Glomerular endothelial cell (primary cell): ENCODE results near the gene COG5. TPM values are rescaled to one million over a fixed set of nuclear protein-coding genes. Genes with fewer than 3 reads are reported as not detected.
"Not testable (repeated sequence)": the region's sequence is repeated elsewhere in the genome, so short reads cannot be mapped to it uniquely, and the experiment has no call there.

Experiments used
- DNase-seq: peaks from one replicate; pipeline ENCODE4 v3.0.0-alpha.2; 2011; ENCODE audit warnings: low read depth, low spot score; ENCODE audit errors: extremely low read depth
- total RNA-seq: library from RNA; depleted of rRNA; stranded (reverse); fragments of >200 nt; gene quantifications from 2 replicates; pipeline ENCODE4 v1.2.3, GENCODE V29; 2015

The COG5 gene
- total RNA-seq, 1 donor from 2014 or later = 45.3 TPM

- no peak for DNase-seq
These were observed 17.1 kb upstream of the COG5 start for GRCh38 chr7:107580716-107581383.

DNA sequence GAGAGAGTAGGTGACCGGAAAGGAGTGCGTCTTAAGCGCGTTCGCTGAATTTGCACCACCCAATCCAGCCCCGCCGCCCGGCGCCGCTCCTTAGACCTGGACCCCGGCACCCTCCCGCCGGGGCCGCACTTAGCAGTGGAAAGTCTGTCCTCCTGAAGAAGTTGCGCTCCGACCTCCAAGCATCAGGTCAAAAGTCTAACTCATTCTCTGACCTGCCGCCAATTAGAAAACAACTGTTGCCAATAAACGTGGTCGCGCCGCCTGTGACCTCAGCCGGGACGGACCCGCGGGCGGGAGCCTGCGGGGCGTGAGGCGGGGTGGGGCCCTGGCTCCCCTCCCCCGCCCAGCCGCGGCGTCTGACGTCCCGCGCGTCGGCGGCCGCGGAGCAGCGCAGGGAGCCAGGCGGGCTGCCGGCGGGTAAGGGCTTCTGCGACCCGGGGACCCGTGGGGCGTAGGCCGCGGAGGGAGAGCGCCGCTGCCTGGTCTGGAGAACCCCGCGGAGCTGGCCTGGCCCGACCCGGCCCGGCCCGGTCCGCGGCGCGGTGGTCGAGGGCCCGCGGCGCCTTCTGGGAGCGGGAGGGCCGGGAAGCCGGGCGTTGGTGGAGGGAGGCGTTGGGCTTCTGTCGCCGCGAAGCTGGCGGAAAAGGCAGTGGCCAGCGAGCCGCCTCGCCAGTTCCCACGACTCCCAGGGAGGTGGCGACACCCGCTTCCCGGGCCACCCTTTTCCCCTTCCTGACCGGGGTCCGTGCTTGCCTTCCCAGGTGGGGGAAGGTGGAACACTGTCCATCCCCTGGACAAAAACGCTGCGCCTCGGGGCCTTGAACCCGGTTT lies 16.4 kb upstream of the COG5 start, which contains the start of gene BCAP29:
Gene BCAP29, plus strand, starts transcription at position 362 of the 831 bp plus-strand sequence. CDS start 527 bp downstream, outside the sequence.
- DNase-seq = no peak

GRCh38 chr7:107579554-107579884 lies 15.8 kb upstream of the COG5 start:
- DNase-seq = no peak

DNA sequence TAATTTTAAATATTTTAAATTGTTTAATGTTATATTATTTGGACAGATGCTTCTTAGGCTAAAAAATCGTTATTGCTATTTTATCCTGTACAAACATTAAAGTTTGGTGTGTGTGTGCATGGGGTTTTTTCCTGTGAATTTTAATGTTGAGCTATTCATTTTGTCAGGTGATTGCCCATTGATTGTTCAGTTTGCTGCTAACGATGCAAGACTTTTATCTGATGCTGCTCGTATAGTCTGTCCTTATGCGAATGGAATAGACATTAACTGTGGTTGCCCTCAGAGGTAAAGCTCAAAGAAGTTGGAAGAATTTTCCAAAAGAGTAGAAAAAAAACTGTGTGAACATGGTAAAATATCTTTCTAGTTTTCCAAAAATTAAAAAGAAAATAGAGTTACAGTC lies 9.8 kb upstream of the COG5 start:
- no peak for DNase-seq

- no peak for DNase-seq
These were observed 6.6 kb upstream of the COG5 start for GRCh38 chr7:107570298-107570697.

DNA sequence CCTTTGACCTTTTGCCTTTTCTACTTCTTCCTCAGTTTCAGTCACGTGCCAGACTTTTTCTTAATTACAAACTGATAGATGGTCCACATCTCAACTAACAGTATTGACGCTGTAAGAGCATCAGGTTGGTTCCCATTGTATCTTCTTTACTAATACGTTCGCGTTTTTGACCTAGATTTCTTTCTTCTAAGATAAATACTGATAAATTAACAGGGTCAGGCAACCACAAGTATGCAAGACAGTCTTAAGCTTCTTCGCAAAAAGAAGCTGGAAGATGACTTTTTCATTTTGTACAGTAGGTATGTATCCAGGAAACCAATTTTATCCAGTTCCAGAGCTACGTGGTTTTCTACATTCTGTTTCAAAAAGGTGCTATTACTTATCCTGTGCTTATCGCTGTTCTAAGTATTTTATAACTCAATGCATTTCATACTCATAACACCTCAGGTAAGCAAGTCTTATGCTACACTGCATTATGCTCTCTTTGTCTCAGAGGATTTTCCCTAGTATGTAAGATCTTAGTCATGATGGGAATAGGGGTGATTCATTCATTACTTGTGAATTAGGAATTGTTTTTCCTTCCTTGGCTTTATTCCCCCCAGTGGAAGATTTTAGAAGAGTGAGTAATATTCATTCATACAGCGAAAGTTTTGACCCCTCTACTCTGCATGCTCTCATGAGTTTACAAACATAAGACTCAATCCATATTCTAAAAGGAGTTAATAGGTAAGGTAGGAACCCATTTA lies 1.0 kb upstream of the COG5 start:
- DNase-seq = no peak

GRCh38 chr7:107563081-107563774 lies 492 bp downstream of the COG5 start:
- no peak for DNase-seq

- no peak for DNase-seq
These were observed 2.7 kb downstream of the COG5 start for GRCh38 chr7:107560898-107561516.

- DNase-seq = no peak
These were observed 3.9 kb downstream of the COG5 start for GRCh38 chr7:107559864-107560263.

GRCh38 chr7:107555893-107556292 lies 7.8 kb downstream of the COG5 start:
- no peak for DNase-seq

DNA sequence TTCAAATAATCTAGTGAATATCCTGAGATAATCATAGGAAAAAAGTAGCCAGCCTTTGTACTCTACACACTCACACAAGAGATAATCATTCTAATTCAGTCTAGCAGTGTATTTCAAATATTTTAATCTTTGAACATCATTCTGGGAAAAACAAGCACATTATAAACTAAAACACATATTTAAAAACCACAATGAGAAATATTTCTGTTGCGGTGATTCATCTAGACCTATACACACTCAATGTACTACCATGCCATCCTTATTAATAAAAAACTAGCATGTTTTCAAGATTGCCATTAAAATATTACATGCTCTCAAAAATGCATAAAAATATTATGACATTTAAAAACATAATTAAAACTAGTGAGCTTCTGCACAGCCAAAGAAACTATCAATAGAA lies 11.8 kb downstream of the COG5 start:
- DNase-seq = no peak

GRCh38 chr7:107544848-107545591 lies 18.7 kb downstream of the COG5 start:
- no peak for DNase-seq

DNA sequence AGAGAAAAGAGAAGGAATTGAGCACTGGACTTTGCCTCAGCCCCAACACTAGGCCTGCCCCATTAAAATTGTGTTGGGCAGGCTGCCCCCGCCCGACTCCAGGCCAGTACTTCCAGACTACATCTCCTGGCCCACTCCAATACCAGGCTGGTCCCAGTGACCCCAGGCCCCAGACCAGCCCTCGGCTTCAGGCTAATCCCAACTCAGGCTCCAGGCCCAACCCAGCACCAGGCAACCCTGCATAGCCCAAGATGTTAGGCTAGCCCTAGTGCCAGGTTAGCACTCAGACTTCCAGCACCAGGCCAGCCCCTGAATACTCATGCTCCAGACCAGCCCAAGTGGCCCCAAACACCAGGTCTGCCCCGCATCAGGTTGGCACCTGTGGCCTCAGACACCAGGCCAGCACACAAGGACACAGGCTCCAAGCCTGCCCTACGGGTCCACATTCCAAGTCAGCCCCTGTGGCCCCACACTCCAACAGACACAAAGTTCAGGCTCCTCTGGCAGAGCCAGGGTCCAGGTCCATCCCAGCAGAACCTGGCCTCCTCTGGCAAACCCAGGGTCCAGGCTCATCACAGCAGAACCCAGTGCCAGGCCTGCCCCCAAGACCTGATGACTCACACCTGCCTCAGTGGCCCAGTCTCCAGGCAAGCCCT lies 20.3 kb downstream of the COG5 start:
- no peak for DNase-seq

DNA sequence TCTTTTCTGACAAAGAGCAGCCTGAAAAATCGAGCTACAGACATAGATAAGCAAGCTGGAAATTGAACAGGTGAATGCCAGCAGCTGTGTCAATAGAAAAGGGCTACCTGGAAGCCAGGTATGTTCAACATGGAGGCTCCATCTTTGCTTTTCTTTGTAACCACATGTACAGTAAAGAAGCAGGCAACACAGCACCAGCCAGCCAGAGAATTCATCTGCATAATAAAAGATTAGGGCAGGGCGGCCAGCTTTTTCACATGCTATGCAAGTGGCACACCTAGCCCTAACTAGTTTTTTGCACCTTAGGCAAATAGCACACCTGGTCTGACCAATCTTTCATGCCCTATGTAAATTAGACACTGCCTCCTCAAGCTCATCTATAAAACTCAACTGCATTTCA lies 25.7 kb downstream of the COG5 start:
- DNase-seq = no peak

GRCh38 chr7:107537228-107537627 lies 26.5 kb downstream of the COG5 start:
- DNase-seq = not testable (repeated sequence)

- no peak for DNase-seq
These were observed 29.6 kb downstream of the COG5 start for GRCh38 chr7:107534139-107534538.

DNA sequence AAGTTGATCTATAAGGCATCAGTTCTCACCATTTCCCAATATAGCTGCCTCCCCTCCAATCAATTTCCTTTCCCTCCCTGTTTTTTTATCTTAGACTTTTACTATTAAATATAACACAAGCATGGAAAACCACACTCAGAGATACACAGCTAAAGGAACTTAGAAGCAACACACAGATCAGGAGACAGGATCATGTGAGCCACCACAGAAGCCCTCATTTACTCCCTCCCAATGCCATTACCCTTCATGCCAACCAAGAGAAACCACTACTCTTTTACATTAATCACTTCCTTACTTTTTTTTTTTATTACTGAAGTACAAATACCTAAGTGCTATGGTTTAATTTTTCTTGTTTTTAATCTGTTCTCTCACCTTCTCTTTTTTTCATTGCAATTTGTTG lies 33.0 kb downstream of the COG5 start:
- no peak for DNase-seq

DNA sequence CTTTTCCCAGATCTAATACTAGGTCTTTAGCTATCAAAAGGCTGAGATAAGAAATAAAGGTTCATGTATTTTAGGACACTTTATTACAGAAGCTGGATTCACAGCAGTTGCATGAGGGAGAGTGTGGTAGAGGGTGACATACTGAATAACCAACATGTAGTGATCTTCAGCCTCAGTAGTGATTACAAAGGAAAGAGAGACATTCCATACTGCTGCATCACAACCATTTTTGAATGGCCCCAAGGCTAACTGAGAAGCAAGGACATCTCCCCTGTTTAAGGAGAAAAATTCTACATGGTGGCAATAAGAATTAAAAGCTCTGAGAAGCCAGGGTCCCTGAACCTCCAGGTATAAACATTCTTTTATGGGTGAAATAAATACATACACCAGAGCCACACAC lies 35.3 kb downstream of the COG5 start:
- DNase-seq = no peak

- DNase-seq = no peak
These were observed 36.5 kb downstream of the COG5 start for GRCh38 chr7:107527196-107527595.
